Measurements from ENCODE around the gene SPATA46. TPM values are rescaled to one million over a fixed set of nuclear protein-coding genes. Genes with fewer than 3 reads are reported as not detected.
A peak's percentile ranks its signal among the peaks of the same experiment; 100 is the strongest.

SPATA46 gene
- total RNA-seq, 1 donor from 2014 or later = not detected

DNA sequence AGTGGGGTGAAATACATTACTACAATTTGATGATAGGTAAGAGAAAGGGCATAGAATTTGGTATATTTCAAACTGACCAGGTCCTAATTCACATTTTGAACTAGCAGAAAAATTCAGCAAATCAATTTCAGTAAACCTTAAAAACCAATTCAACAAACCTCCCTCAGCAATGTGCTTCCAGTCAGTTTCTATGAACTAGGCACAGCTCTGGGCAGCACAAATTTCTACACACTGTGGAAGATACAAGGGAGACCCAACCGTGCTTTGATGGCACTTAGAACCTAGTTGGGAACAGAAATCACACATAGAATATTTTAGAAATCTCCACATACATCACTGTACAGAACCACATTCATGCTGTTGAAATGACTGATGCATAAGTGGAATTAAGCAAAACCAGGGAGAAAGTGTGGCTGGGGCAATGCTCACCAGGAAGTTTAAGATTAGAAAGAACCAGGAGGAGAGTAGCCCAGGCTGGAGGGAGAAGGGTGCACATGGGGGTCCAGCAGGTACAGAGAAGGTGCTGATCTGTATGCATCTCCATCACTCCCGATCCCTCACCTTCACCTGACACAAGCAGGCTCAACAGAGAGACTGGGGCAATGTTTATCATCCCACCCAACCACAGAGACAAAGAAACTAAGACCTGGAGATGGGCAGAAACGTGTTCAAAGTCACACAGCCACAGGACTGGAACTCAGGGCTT is 19.7 kb upstream of the SPATA46 start:
- intact Hi-C loops (cut with DNase I) = no loop called here
- DNase-seq (ENCODE audit: low spot score) = no peak
- ATAC-seq = no peak

DNA sequence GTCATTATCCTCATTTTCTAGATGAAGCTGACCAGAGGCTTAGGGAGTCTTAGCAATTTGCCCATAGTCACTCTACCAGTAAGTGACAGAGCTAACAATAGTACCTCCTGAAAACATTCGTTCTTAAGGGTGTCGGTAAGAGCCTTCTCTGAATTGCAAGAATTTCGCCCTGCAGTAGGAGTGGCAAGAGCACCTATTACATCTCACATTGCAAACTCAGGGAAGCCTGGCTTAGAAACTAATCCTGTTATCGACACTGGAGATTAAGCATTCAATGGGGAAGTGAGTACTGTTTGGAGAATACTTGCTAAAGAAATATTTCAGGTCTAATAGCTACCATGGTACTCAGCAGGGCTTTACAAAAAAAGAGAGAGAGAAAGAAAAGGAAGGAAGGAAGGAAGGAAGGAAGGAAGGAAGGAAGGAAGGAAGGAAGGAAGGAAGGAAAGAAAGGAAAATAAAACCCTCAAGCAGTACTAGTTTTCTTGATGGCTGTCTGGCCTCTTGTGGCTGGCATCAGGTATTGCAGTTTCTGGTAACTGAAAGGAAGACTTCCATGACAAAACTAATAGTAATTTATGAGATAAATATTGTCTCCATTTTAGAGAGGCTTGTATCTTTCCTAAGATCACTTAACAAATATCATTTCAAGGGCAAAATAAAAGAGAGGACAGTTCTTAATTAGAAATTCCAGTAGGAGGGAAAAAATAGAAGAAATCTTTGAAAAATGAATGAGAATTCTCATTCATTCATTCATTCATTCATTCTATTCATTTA is 15.3 kb upstream of the SPATA46 start:
- peak; percentile 43 for ATAC-seq
- intact Hi-C loops (cut with DNase I) = loop anchor here (5.0 kb wide), 1 partner anchor 335 kb away; no protein-coding TSS in a partner anchor

DNA sequence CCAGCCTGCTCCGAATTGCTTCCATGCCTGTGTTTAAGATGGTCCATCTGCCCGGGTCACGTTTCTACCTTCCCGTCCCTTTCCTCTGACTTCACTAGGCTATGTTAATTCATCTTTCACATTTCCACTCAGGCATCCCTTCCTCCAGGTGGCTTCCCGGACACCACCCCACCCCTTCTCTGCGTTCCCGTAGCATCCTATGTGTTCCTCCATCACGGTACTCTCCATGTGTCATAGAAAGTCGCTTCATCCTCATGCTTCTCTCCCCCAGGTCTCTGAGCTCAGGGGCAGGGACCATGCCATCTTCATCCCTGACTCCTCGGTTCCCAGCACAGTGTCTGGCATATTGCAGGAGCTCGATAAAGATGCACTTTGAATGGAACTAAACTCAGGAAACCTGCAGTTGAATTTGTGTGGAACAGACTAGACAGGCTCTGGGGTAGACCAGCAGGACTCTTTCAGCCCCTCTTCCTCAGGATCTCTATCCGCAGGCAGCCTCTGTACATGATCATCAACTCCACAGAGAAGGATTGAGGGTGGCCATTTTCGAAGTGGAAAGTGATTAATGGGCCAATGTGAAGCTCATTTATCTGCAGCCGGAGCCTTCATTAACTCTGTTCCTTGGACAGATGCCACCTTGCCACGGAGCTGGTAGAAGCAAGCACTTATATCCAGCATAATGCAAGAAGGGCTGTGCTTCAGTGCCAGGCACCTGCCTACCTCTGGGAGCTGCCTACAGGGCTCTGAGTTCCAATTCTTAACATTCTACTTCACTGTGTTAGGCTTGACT is 13.9 kb upstream of the SPATA46 start:
- intact Hi-C loops (cut with DNase I) = loop anchor here (5.0 kb wide), 1 partner anchor 333 kb away; no protein-coding TSS in a partner anchor
- no peak for ATAC-seq
- no peak for DNase-seq (ENCODE audit: low spot score)

More for the DNA sequence above, 15.3 kb upstream of the SPATA46 start:
- no peak for DNase-seq (ENCODE audit: low spot score)

GRCh38 chr1:162389971-162390370 is 13.3 kb upstream of the SPATA46 start:
- intact Hi-C loops (cut with DNase I) = loop anchor here (5.0 kb wide), 1 partner anchor 333 kb away; no protein-coding TSS in a partner anchor

DNA sequence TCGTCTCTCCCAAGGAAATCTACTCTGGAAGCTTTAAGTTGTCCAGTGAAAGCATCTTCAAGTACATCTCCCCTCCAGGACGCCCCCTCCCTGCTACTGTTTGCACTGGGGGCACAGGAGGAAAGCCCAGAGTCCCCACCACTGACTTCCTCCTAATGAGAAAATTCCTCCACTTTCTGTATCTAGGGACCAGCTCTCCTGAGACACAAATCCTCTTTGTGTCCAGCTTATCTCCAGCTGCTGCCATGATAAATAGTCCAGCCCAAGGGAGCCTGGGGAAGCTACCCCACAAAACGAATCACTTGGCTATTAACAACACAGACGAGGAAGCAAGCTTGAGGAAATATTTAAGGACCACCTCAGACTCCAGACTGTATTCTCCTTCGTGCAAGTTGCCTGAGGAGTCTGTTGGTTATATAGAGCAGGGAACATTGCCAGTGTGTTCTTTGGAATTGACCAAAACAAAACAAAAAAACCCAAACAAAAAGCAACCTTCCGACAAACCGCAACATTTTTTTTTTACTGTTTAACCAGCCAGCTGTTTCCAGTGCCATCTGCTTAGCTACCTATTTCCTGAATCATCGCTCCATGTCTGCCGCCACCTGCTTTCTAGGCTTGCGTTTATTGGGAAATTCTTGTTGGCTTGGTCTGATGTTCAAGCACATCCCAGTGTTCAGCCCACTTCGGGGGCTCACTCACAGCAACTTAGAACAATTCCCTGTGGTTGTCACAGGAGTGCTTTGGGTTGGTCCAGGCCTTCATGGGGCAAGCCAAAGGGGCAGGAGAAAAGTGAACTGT is 12.6 kb upstream of the SPATA46 start:
- DNase-seq (ENCODE audit: low spot score) (no peak), ATAC-seq (no peak)
- intact Hi-C loops (cut with DNase I) = no loop called here

More at GRCh38 chr1:162389971-162390370, 13.3 kb upstream of the SPATA46 start:
- DNase-seq (ENCODE audit: low spot score) = no peak
- no peak for ATAC-seq

DNA sequence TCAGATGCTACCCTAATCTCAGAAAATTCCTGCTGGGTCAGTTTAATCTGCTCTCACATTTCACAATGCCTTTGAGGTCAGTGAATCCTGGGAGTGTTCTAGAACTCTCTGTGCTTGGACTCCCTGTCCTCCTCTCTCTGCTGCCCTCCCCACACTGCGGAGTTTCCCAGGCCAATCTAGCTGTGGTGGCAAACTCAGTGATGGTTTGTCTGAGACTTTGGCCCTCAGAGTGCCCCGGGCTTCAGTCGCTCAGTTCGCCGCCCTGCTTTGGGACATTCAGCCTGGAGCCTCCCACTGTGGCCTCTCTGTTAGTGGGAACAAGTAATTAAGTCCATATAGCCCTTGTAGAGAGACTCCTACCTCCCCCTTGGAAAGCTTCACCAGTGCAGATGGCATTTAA is 12.0 kb upstream of the SPATA46 start:
- intact Hi-C loops (cut with DNase I) = no loop called here
- DNase-seq (ENCODE audit: low spot score) = no peak
- peak; percentile 73 for ATAC-seq

DNA sequence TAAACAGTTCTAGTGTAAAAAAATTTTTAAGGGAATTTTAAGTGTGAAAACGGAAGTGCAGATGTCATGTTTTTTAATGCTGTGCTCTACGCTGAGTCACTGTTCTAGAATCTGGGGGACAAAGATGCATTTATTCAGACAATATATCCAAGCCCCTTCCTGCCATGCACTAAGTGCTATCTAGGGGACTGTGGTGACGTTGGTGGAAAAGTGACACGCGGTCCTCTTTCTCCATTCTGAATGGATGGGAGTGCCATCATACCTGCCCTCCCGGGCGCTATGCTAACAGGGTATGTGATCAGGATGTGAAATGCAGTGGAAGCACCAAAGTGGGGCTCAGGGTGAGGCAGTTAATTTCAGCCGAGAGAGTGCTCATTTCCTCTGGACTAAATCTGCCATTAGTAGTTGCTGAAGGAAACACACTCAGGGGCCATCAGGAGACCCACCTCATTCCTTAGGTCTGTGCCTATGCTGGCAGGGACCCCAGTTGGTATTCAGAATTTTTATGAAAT is 11.5 kb upstream of the SPATA46 start:
- DNase-seq (ENCODE audit: low spot score) (no peak), ATAC-seq (peak; percentile 34)
- intact Hi-C loops (cut with DNase I) = no loop called here

DNA sequence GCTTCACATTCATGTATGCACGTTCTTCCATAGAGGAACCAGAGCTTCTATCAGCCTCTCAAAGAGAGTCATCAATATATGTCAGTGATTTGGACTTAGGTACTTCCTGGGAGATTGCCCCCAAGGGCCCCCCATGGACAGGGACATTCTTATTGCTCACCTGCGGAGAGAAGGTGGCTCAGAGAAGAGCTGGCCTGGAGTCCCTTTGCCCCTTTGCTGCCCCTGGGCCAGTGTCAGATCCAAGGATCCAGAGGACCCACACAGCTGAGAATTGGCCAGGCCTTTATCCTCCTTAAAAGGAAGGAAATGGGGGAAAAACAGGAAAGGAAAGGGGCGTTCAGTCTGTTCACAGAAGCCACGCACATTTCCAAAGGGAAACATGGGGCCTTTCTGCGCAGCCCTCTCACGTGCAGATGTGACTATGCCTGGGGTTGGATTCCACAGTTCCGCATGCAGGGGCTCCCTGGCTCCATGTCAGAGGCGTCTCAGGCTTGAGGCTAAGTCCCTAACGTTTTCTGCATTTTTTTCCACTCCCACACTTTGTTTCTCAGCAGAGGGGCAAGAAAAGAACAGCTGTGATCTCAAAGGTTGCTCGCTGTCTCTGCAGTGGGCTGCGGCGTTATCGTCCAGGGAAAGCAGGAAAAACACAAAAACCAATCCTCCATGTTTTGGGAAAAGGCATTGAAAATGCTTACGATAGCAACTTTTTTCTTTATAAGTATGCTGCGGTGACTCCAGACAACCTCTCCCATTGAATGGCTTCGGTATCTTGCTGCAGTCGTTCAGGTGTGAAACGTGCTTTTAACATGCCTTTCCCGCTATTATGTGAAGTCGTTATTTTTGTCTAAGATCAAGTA is 10.8 kb upstream of the SPATA46 start:
- no peak for DNase-seq (ENCODE audit: low spot score)
- intact Hi-C loops (cut with DNase I) = no loop called here
- ATAC-seq = no peak

GRCh38 chr1:162386292-162387225 is 9.9 kb upstream of the SPATA46 start:
- DNase-seq (ENCODE audit: low spot score) (no peak), ATAC-seq (no peak)
- intact Hi-C loops (cut with DNase I) = no loop called here

DNA sequence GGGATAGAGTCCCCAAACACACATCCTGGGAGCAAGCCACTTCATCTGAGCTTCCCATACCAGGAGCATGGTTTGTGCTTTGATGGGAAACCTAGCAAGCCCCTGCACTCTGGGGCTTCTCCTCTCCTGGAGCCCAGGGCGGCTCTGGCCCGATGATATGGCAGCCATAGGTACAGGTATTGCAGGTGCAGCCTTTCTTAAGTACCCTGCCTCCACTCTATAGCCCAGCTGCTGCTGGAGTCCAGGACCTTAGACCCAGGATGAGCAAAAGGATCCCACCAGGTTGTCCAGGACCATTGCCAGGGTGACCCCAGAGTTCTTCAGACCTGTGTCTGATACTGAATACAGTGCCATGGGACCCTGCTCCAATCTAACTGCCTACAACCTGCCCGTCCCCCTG is 9.0 kb upstream of the SPATA46 start:
- intact Hi-C loops (cut with DNase I) = no loop called here
- DNase-seq (ENCODE audit: low spot score) (no peak), ATAC-seq (no peak)

GRCh38 chr1:162385280-162385623 is 8.6 kb upstream of the SPATA46 start:
- intact Hi-C loops (cut with DNase I) = no loop called here
- DNase-seq (ENCODE audit: low spot score) (no peak), ATAC-seq (no peak)

- intact Hi-C loops (cut with DNase I) = no loop called here
- ATAC-seq (no peak), DNase-seq (ENCODE audit: low spot score) (no peak)
Observed at GRCh38 chr1:162384601-162385279, 8.1 kb upstream of the SPATA46 start.

DNA sequence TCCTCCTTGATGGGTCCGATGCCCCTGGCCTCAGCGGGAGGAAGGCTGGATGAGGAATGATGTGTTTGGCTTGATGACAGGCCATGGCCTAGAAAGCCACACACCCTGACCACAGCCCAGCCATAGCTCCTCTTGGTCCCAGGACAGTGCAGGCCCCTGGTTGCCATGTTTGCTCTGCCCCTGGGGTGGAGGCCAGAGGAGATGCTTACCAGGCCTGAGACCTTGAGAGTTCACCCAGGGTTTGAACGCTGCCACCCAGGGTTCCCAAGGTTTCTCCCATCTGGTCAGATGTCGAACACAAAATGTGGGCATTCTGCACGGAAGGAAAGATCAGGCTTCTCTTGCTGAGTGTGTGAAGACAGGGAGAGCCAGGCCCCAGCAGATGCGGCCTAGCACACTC is 7.5 kb upstream of the SPATA46 start:
- DNase-seq (ENCODE audit: low spot score) (no peak), ATAC-seq (no peak)
- intact Hi-C loops (cut with DNase I) = no loop called here

DNA sequence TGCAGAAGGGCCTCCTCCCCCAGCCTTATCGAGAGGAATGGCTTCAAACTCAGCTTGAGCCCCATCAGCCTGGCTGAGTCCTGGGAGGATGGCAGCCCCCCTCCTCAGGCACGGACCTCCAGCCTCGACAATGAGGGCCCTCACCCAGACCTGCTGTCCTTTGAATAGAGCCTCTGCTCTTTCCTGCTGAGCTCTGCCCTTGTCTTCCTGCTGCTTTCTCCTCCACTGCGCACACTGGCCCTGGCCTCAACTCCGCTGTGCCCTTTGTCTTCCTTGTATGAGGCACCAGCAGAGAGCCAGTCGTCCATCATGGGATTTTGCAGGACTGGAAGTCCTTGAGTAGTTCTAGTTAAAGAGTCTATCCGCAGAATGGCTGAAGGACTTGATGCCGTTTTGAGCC is 6.9 kb upstream of the SPATA46 start:
- intact Hi-C loops (cut with DNase I) = no loop called here
- no peak for ATAC-seq
- DNase-seq (ENCODE audit: low spot score) = no peak

GRCh38 chr1:162383091-162383490 is 6.4 kb upstream of the SPATA46 start:
- DNase-seq (ENCODE audit: low spot score) = no peak

More at GRCh38 chr1:162383091-162383490, 6.4 kb upstream of the SPATA46 start:
- ATAC-seq = no peak
- intact Hi-C loops (cut with DNase I) = no loop called here
